SU-DHL-6 (cell line): ENCODE data around the gene MAG.

ENCODE experiments used
- H2AFZ ChIP-seq: fragments of 200-600 bp; sonication (generic); 2 replicates; pipeline ENCODE4 v1.6.1; 2014; ENCODE audit warnings: low read depth, mild to moderate bottlenecking, moderate library complexity, mixed read lengths, antibody characterized with exemption, low read length; ENCODE audit not compliant: severe bottlenecking
- H3F3A ChIP-seq: fragments of 200-600 bp; shearing (Covaris generic); 2 replicates; pipeline ENCODE4 v1.6.0; 2016; ENCODE audit warnings: antibody characterized with exemption, mild to moderate bottlenecking; ENCODE audit not compliant: insufficient read depth
- H3K27ac ChIP-seq: fragments of 200-600 bp; sonication (generic); 2 replicates; pipeline ENCODE4 v1.5.1; 2016; ENCODE audit warnings: low read depth, mild to moderate bottlenecking, low read length, moderate library complexity, mixed read lengths
- H3K27me3 ChIP-seq: fragments of 200-600 bp; sonication (generic), shearing (Covaris generic); 2 replicates; pipeline ENCODE4 v1.6.0; 2014; ENCODE audit warnings: mild to moderate bottlenecking, low read length
- H3K36me3 ChIP-seq: fragments of 200-600 bp; sonication (generic); 2 replicates; pipeline ENCODE4 v1.6.1; 2014; ENCODE audit warnings: mild to moderate bottlenecking, low read length, mixed read lengths
- H3K4me2 ChIP-seq: fragments of 300-600, 200-600 bp; shearing (Covaris generic), sonication (generic); 2 replicates; pipeline ENCODE4 v1.6.0; 2014; ENCODE audit warnings: low read length, low read depth, mild to moderate bottlenecking; ENCODE audit not compliant: poor library complexity, severe bottlenecking
- H3K4me3 ChIP-seq: fragments of 200-600 bp; sonication (generic); 2 replicates; pipeline ENCODE4 v1.5.1; 2014; ENCODE audit warnings: antibody characterized with exemption, low read length, mild to moderate bottlenecking, mixed read lengths; ENCODE audit not compliant: insufficient read depth, poor library complexity, severe bottlenecking
- H3K79me2 ChIP-seq: fragments of 200-600 bp; sonication (generic); 2 replicates; pipeline ENCODE4 v1.6.1; 2014; ENCODE audit warnings: mild to moderate bottlenecking, low read length, moderate library complexity; ENCODE audit not compliant: insufficient read depth
- H3K9ac ChIP-seq: fragments of 200-600 bp; sonication (generic); 2 replicates; pipeline ENCODE4 v1.7.0; 2014; ENCODE audit warnings: mild to moderate bottlenecking, low read length
- H3K9me2 ChIP-seq: fragments of 200-600 bp; sonication (generic); replicated peaks from 2 replicates; pipeline ENCODE4 v1.6.1; 2014; ENCODE audit warnings: low read length; ENCODE audit not compliant: insufficient read depth
- H3K9me3 ChIP-seq: fragments of 200-600 bp; sonication (generic); 2 replicates; pipeline ENCODE4 v1.6.1; 2014; ENCODE audit warnings: low read length, mixed read lengths; ENCODE audit not compliant: insufficient read depth
- H4K20me1 ChIP-seq: fragments of 200-600 bp; sonication (generic); 2 replicates; pipeline ENCODE4 v1.6.1; 2014; ENCODE audit warnings: low read depth, mild to moderate bottlenecking, antibody characterized with exemption, low read length, moderate library complexity, mixed read lengths
- EZH2phosphoT487 ChIP-seq: fragments of 200-600 bp; sonication (generic), shearing (Covaris generic); conservative IDR thresholded peaks from 2 replicates; pipeline ENCODE4 v1.6.1; 2018; ENCODE audit warnings: mild to moderate bottlenecking, antibody characterized with exemption, low read length, moderate library complexity, mixed read lengths
- TF ChIP-seq, protein P1 (sequence below): fragments of 200-600 bp; sonication (generic); IDR thresholded peaks from one replicate; pipeline ENCODE4 v1.5.1; 2017; ENCODE audit warnings: antibody characterized with exemption, mild to moderate bottlenecking, low read length, moderate library complexity; ENCODE audit not compliant: insufficient read depth, poor library complexity, severe bottlenecking

MAG gene

DNA sequence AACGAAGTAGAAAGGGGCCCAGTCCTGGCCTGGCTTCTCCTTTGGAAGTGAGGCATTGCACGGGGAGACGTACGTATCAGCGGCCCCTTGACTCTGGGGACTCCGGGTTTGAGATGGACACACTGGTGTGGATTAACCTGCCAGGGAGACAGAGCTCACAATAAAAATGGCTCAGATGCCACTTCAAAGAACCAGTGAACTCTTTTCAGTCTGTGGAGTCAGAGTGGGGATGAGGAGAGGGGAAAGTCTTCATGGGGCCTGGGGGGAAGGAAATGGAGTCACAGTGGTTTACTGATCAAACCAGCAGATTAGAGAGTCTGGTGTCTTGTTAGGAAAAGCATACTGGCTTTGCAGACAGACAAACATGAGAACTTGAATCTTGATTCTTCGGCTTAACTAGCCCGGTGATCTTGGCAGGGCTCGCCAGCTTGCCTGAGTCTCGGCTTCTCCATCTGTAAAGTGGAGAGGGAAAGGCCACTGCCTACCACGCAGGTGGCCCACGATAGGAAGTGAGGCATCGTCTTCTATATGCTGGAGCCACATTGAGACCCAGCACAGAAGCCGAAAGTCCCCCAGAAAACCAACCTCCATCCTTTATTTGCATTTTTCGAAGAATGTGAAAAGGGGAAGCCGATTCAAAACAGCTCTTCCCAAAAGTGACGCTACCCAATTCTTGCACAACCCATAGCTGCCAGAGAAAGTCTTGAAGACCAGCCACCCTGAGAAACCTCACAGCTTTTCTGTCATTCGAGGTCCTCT is 55.4 kb downstream of the MAG start, which contains the start of gene FFAR1:
Gene FFAR1 (plus strand): TSS at position 732 of the 759 bp plus-strand sequence. CDS start 3,650 bp downstream, outside the sequence.
- H3K9ac ChIP-seq, result peak within 1 kb of the TSS; percentile 18; the same call in 1 of the 2 replicates
- no peak within 1 kb of the TSS for H2AFZ ChIP-seq
- H4K20me1 ChIP-seq, result no peaks in the 10 kb centered on the region
- H3K9me2 ChIP-seq, result no peaks in the 10 kb centered on the region
- H3K4me2 ChIP-seq, result peak within 1 kb of the TSS; percentile 24
- H3K36me3 ChIP-seq, result peaks cover 17% of the 10 kb centered on the region
- H3K9me3 ChIP-seq, result no peaks in the 10 kb centered on the region
- H3F3A ChIP-seq, result peaks cover 48% of the 10 kb centered on the region
- no peaks in the 10 kb centered on the region for H3K27me3 ChIP-seq
- H3K27ac ChIP-seq, result peak within 1 kb of the TSS; percentile 77
- no peak within 1 kb of the TSS for H3K4me3 ChIP-seq
- TF ChIP-seq, protein P1, sequence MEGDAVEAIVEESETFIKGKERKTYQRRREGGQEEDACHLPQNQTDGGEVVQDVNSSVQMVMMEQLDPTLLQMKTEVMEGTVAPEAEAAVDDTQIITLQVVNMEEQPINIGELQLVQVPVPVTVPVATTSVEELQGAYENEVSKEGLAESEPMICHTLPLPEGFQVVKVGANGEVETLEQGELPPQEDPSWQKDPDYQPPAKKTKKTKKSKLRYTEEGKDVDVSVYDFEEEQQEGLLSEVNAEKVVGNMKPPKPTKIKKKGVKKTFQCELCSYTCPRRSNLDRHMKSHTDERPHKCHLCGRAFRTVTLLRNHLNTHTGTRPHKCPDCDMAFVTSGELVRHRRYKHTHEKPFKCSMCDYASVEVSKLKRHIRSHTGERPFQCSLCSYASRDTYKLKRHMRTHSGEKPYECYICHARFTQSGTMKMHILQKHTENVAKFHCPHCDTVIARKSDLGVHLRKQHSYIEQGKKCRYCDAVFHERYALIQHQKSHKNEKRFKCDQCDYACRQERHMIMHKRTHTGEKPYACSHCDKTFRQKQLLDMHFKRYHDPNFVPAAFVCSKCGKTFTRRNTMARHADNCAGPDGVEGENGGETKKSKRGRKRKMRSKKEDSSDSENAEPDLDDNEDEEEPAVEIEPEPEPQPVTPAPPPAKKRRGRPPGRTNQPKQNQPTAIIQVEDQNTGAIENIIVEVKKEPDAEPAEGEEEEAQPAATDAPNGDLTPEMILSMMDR, result no peak
- TF ChIP-seq EZH2phosphoT487, result no peak
- no peaks in the 10 kb centered on the region for H3K79me2 ChIP-seq

GRCh38 chr19:35347930-35348298 is 56.0 kb downstream of the MAG start:
- Histone ChIP-seq H3K79me2 (no peaks in the 10 kb centered on the region), H3F3A (peaks cover 46% of the 10 kb centered on the region), H4K20me1 (no peaks in the 10 kb centered on the region), H3K9me2 (no peaks in the 10 kb centered on the region), H3K27me3 (no peaks in the 10 kb centered on the region), H3K4me2 (no peak overlapping the region), H2AFZ (no peak overlapping the region), H3K27ac (peak overlapping the region; percentile 77), H3K9me3 (no peaks in the 10 kb centered on the region), H3K9ac (no peak overlapping the region), H3K4me3 (no peak overlapping the region), H3K36me3 (peaks cover 17% of the 10 kb centered on the region)
- no peak for TF ChIP-seq EZH2phosphoT487
- TF ChIP-seq, protein P1, result no peak

DNA sequence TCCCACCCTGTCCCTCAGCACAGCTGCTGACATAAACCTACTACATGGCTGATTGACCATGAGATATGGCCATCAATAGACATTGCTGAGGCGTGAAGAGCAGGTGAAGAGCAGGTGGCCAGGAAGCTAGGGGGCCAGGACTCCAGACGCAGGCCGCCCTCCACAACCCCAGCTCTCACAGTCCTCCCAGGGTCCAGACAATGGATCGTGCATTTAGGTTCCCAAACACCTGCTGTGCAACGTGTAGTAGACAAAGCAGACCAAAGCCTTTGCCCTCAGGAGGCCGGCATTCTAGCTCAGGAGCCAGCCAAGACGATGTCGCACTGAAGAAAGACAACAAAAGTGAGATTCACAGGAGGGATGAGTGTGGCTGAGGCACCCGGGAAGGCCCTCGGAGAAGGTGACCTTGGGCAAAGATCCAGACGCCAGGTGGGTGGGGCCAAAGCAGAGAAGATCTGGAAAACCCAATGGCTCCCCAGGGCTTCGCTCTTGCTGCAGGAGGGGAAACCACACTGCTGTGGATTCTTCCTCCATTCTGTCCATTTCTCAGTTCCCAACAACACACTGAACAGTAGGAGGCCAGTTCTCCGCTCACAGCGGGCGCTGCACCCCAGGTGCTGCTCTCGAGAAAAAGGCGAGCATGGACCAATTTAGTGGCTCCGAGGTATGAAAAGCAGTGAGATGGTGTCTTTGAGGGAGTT is 57.1 kb downstream of the MAG start:
- H3F3A ChIP-seq, result peaks cover 41% of the 10 kb centered on the region
- TF ChIP-seq EZH2phosphoT487, result no peak
- TF ChIP-seq, protein P1, result no peak
- no peaks in the 10 kb centered on the region for H4K20me1 ChIP-seq
- H3K27ac ChIP-seq, result peak overlapping the region; percentile 23; the same call in 1 of the 2 replicates
- no peak overlapping the region for H2AFZ ChIP-seq
- no peaks in the 10 kb centered on the region for H3K79me2 ChIP-seq
- no peak overlapping the region for H3K4me2 ChIP-seq
- no peaks in the 10 kb centered on the region for H3K9me2 ChIP-seq
- H3K9ac ChIP-seq, result no peak overlapping the region
- no peaks in the 10 kb centered on the region for H3K9me3 ChIP-seq
- H3K4me3 ChIP-seq, result no peak overlapping the region
- H3K27me3 ChIP-seq, result no peaks in the 10 kb centered on the region
- H3K36me3 ChIP-seq, result peaks cover 11% of the 10 kb centered on the region
